T-helper 2 cell treated with Interferon-gamma antibody and Interleukin-4, amounts not matched to agents 5 μg/mL and 100 μg/mL, for 36 hours (primary cell): ENCODE measurements around the gene CORT.
A peak's percentile ranks its signal among the peaks of the same experiment; 100 is the strongest.

Source experiments
- DNase-seq: peaks from one replicate; pipeline ENCODE4 v3.0.0; 2021; ENCODE audit warnings: low spot score
- H3K27ac Mint-ChIP-seq: one replicate; pipeline ENCODE4 v1.8.0; 2021; ENCODE audit warnings: mild to moderate bottlenecking, mixed read lengths
- H3K27me3 Mint-ChIP-seq: one replicate; pipeline ENCODE4 v1.8.0; 2021; ENCODE audit warnings: low read depth, mixed read lengths
- H3K36me3 Mint-ChIP-seq: one replicate; pipeline ENCODE4 v1.8.0; 2021; ENCODE audit warnings: low read depth, mixed read lengths
- H3K4me1 Mint-ChIP-seq: one replicate; pipeline ENCODE4 v1.8.0; 2021; ENCODE audit warnings: low read depth, mixed read lengths
- H3K4me3 Mint-ChIP-seq: one replicate; pipeline ENCODE4 v1.8.0; 2022; ENCODE audit warnings: mild to moderate bottlenecking, moderate library complexity, mixed read lengths
- H3K9me3 Mint-ChIP-seq: one replicate; pipeline ENCODE4 v1.8.0; 2021; ENCODE audit warnings: mixed read lengths

Gene CORT

GRCh38 chr1:10498231-10498630 is 48.4 kb downstream of the CORT start:
- Mint-ChIP-seq H3K4me3 (peak overlapping the region; percentile 46), H3K4me1 (peaks cover 57% of the 10 kb centered on the region)

More at GRCh38 chr1:10498231-10498630, 48.4 kb downstream of the CORT start:
- no peaks in the 10 kb centered on the region for H3K9me3 Mint-ChIP-seq
- no peak for DNase-seq
- peaks cover 10% of the 10 kb centered on the region for H3K36me3 Mint-ChIP-seq
- no peaks in the 10 kb centered on the region for H3K27me3 Mint-ChIP-seq
- peak overlapping the region; percentile 78 for H3K27ac Mint-ChIP-seq
